Subcutaneous abdominal adipose tissue (tissue), 5 donors: Measurements from ENCODE around the gene TAB3.
A peak's percentile ranks its signal among the peaks of the same experiment; 100 is the strongest.

Source experiments
- H3K27ac ChIP-seq: one replicate; pipeline ENCODE4 v1.7.0; 2013; ENCODE audit warnings: low read depth, mild to moderate bottlenecking, inconsistent platforms, low read length, moderate library complexity
- H3K27me3 ChIP-seq, 5 donors: one replicate each; pipeline ENCODE4 v1.7.0; 2013; ENCODE audit warnings: low read length in 5 of 5, inconsistent platforms in 1 of 5; ENCODE audit not compliant: control insufficient read depth in 5 of 5, insufficient read depth in 4 of 5
- H3K36me3 ChIP-seq, 5 donors: one replicate each; pipeline ENCODE4 v1.7.0; 2013; ENCODE audit warnings: low read length in 5 of 5; ENCODE audit not compliant: control insufficient read depth in 5 of 5, insufficient read depth in 5 of 5
- H3K4me1 ChIP-seq, 5 donors: one replicate each; pipeline ENCODE4 v1.7.0; 2013; ENCODE audit warnings: low read length in 5 of 5, mild to moderate bottlenecking in 3 of 5, moderate library complexity in 1 of 5; ENCODE audit not compliant: control insufficient read depth in 5 of 5, insufficient read depth in 5 of 5
- H3K4me3 ChIP-seq, 5 donors: one replicate each; pipeline ENCODE4 v1.7.0; 2013; ENCODE audit warnings: low read length in 5 of 5, low read depth in 1 of 5
- H3K9ac ChIP-seq, 5 donors: one replicate each; pipeline ENCODE4 v1.7.0; 2013; ENCODE audit warnings: low read length in 5 of 5, mild to moderate bottlenecking in 4 of 5, moderate library complexity in 3 of 5
- H3K9me3 ChIP-seq, 5 donors: one replicate each; pipeline ENCODE4 v1.7.0; 2013; ENCODE audit warnings: low read length in 5 of 5; ENCODE audit not compliant: control insufficient read depth in 5 of 5
- donor health status: healthy.
- donor health status: healthy.
- donor health status: healthy.
- donor health status: healthy.
- donor health status: healthy.

TAB3 gene

GRCh38 chrX:30830326-30830943 lies 58.6 kb downstream of the TAB3 start:
- Histone ChIP-seq H3K4me3 (no peak overlapping the region), H3K9ac (no peak overlapping the region), H3K9me3 (no peaks in the 10 kb centered on the region), H3K36me3 (peaks cover 0 to 8% (median 0%) of the 10 kb centered on the region in 5 donors), H3K27ac (no peak overlapping the region), H3K4me1 (no peaks in the 10 kb centered on the region), H3K27me3 (no peaks in the 10 kb centered on the region)

- no peak overlapping the region for H3K27ac ChIP-seq
- no peak overlapping the region for H3K9ac ChIP-seq
- peaks cover 0 to 3% (median 0%) of the 10 kb centered on the region in 5 donors for H3K27me3 ChIP-seq
- H3K4me3 ChIP-seq: peak overlapping the region in 2 of 5 donors; percentile 1 to 34
- H3K36me3 ChIP-seq: no peaks in the 10 kb centered on the region
- no peaks in the 10 kb centered on the region for H3K9me3 ChIP-seq
- H3K4me1 ChIP-seq: peaks cover 0 to 10% (median 0%) of the 10 kb centered on the region in 5 donors
These were observed 64.8 kb downstream of the TAB3 start for GRCh38 chrX:30824275-30824674.

GRCh38 chrX:30822764-30823163 lies 66.3 kb downstream of the TAB3 start:
- Histone ChIP-seq H3K36me3 (no peaks in the 10 kb centered on the region), H3K27me3 (peaks cover 0 to 3% (median 0%) of the 10 kb centered on the region in 5 donors), H3K27ac (no peak overlapping the region), H3K9me3 (no peaks in the 10 kb centered on the region), H3K9ac (no peak overlapping the region), H3K4me1 (peaks cover 0 to 10% (median 0%) of the 10 kb centered on the region in 5 donors), H3K4me3 (no peak overlapping the region)

GRCh38 chrX:30822068-30822681 lies 66.9 kb downstream of the TAB3 start:
- no peaks in the 10 kb centered on the region for H3K9me3 ChIP-seq
- peaks cover 0 to 10% (median 0%) of the 10 kb centered on the region in 5 donors for H3K4me1 ChIP-seq
- H3K4me3 ChIP-seq: no peak overlapping the region
- no peak overlapping the region for H3K9ac ChIP-seq
- no peak overlapping the region for H3K27ac ChIP-seq
- peaks cover 0 to 3% (median 0%) of the 10 kb centered on the region in 5 donors for H3K27me3 ChIP-seq
- H3K36me3 ChIP-seq: no peaks in the 10 kb centered on the region

- H3K4me3 ChIP-seq: no peak overlapping the region
- H3K27ac ChIP-seq: no peak overlapping the region
- no peaks in the 10 kb centered on the region for H3K36me3 ChIP-seq
- H3K4me1 ChIP-seq: peaks cover 0 to 10% (median 0%) of the 10 kb centered on the region in 5 donors
- peaks cover 0 to 3% (median 0%) of the 10 kb centered on the region in 5 donors for H3K27me3 ChIP-seq
- no peak overlapping the region for H3K9ac ChIP-seq
- H3K9me3 ChIP-seq: no peaks in the 10 kb centered on the region
These were observed 67.9 kb downstream of the TAB3 start for GRCh38 chrX:30821116-30821515.

- H3K27ac ChIP-seq: no peak overlapping the region
- peaks cover 0 to 2% (median 0%) of the 10 kb centered on the region in 5 donors for H3K4me1 ChIP-seq
- no peaks in the 10 kb centered on the region for H3K27me3 ChIP-seq
- no peaks in the 10 kb centered on the region for H3K9me3 ChIP-seq
- no peak overlapping the region for H3K9ac ChIP-seq
- no peaks in the 10 kb centered on the region for H3K36me3 ChIP-seq
- no peak overlapping the region for H3K4me3 ChIP-seq
These were observed 70.0 kb downstream of the TAB3 start for GRCh38 chrX:30819080-30819479.

- Histone ChIP-seq H3K9me3 (no peaks in the 10 kb centered on the region), H3K9ac (no peak overlapping the region), H3K27me3 (no peaks in the 10 kb centered on the region), H3K4me1 (no peaks in the 10 kb centered on the region), H3K4me3 (no peak overlapping the region), H3K27ac (no peak overlapping the region), H3K36me3 (no peaks in the 10 kb centered on the region)
These were observed 73.0 kb downstream of the TAB3 start for GRCh38 chrX:30816079-30816478.

GRCh38 chrX:30814978-30815377 lies 74.1 kb downstream of the TAB3 start:
- no peak overlapping the region for H3K4me3 ChIP-seq
- no peak overlapping the region for H3K9ac ChIP-seq
- no peaks in the 10 kb centered on the region for H3K9me3 ChIP-seq

GRCh38 chrX:30812326-30812725 lies 76.7 kb downstream of the TAB3 start:
- no peaks in the 10 kb centered on the region for H3K9me3 ChIP-seq
- no peak overlapping the region for H3K9ac ChIP-seq
- no peak overlapping the region for H3K4me3 ChIP-seq
- no peaks in the 10 kb centered on the region for H3K36me3 ChIP-seq
- H3K27ac ChIP-seq: no peak overlapping the region
- H3K4me1 ChIP-seq: no peaks in the 10 kb centered on the region
- H3K27me3 ChIP-seq: peaks cover 0 to 5% (median 2%) of the 10 kb centered on the region in 5 donors

More at GRCh38 chrX:30814978-30815377, 74.1 kb downstream of the TAB3 start:
- Histone ChIP-seq H3K27ac (no peak overlapping the region), H3K36me3 (no peaks in the 10 kb centered on the region), H3K4me1 (no peaks in the 10 kb centered on the region), H3K27me3 (no peaks in the 10 kb centered on the region)

GRCh38 chrX:30806187-30806728 lies 82.8 kb downstream of the TAB3 start:
- no peaks in the 10 kb centered on the region for H3K36me3 ChIP-seq
- H3K9me3 ChIP-seq: peaks cover 0 to 52% (median 25%) of the 10 kb centered on the region in 5 donors
- peaks cover 0 to 30% (median 5%) of the 10 kb centered on the region in 5 donors for H3K27me3 ChIP-seq
- H3K9ac ChIP-seq: no peak overlapping the region
- H3K27ac ChIP-seq: no peak overlapping the region
- H3K4me3 ChIP-seq: no peak overlapping the region
- H3K4me1 ChIP-seq: no peaks in the 10 kb centered on the region
